Skin epidermis (tissue), 12 donors: ENCODE measurements around the gene OR10H4.
"Not testable (repeated sequence)": the region's sequence is repeated elsewhere in the genome, so short reads cannot be mapped to it uniquely, and the experiment has no call there.

Experiments used
- H3K27ac ChIP-seq, 21 experiments: fragments of 200-600 bp; sonication (generic) in 11 of 21; one replicate each; pipeline ENCODE4 v1.5.0; 2020; ENCODE audit warnings: mild to moderate bottlenecking in 3 of 21, inconsistent platforms in 2 of 21, moderate library complexity in 2 of 21
- H3K4me3 ChIP-seq, 7 experiments: fragments of 200-600 bp; sonication (generic) in 2 of 7; one replicate each; pipeline ENCODE4 v1.5.0; 2020; ENCODE audit warnings: inconsistent platforms in 2 of 7, mild to moderate bottlenecking in 2 of 7, moderate library complexity in 1 of 7

The OR10H4 gene

DNA sequence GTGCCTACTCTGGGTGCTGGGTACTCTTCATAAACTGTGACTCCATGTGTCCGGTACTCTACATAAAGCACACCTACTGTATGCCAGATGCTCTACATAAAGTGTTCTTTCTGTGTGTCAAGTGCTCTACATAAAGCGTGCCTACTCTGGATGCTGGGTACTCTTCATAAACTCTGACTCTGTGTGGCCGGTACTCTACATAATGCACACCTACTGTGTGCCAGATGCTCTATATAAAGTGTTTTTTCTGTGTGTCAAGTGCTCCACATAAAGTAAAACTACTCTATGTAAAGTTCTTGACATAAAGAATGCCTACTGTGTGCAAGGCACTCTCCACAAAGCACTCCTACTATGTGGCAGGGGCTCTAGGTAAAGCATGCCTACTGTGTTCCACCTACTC lies 12.6 kb upstream of the OR10H4 start:
- no peak overlapping the region for H3K27ac ChIP-seq
- H3K4me3 ChIP-seq = no peak overlapping the region

- H3K27ac ChIP-seq = no peak overlapping the region
- H3K4me3 ChIP-seq = no peak overlapping the region
Observed at GRCh38 chr19:15936950-15937349, 11.9 kb upstream of the OR10H4 start.

GRCh38 chr19:15937771-15938170 lies 11.0 kb upstream of the OR10H4 start:
- no peak overlapping the region for H3K4me3 ChIP-seq
- H3K27ac ChIP-seq = no peak overlapping the region

GRCh38 chr19:15944401-15944800 lies 4.4 kb upstream of the OR10H4 start:
- Histone ChIP-seq H3K27ac (no peak overlapping the region), H3K4me3 (no peak overlapping the region)

DNA sequence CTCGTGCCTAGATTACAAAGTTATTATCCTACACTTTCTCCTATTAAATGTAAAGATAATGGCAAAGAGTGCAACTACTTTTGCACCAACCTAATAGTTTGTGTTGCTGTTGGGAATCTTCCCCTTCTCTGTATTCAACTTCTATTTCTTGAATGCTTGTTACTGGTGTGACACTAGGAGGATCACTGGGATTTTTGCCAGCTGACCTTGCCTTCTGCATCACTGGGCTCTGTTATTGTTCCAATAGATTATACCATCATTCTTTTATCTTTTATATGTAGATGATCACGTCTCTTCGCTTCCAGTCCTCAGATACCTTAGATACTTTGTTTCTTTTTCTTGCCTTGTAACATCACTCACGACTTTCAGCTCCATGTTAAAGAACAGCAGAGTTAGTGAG lies 3.5 kb upstream of the OR10H4 start:
- H3K27ac ChIP-seq = no peak overlapping the region
- H3K4me3 ChIP-seq = no peak overlapping the region

GRCh38 chr19:15954820-15955219 lies 6.0 kb downstream of the OR10H4 start:
- Histone ChIP-seq H3K4me3 (no peak overlapping the region), H3K27ac (no peak overlapping the region)

DNA sequence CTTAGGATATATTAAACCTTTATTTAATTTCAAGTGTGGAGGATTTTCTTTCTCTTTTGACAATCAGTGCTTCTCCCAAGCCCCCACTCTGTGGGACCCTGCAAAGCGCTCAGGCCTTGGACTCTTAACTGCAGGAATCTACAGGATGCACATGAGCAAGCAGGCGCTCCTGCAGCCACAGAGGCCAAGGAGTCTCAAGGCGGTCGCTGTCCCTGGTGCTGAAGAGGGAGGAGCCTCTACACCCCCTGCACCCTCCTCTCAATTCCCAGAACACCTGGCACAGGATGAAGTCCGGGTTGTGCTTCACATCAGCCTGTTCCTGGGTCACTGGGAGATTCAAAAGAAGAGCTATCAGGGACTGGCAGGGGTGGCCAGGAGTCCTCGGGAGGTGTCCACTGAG lies 13.5 kb downstream of the OR10H4 start:
- Histone ChIP-seq H3K27ac (no peak overlapping the region), H3K4me3 (no peak overlapping the region)

GRCh38 chr19:15964231-15964630 lies 15.4 kb downstream of the OR10H4 start:
- Histone ChIP-seq H3K27ac (no peak overlapping the region), H3K4me3 (no peak overlapping the region)

GRCh38 chr19:15971224-15971780 lies 22.5 kb downstream of the OR10H4 start:
- H3K4me3 ChIP-seq = no peak overlapping the region
- H3K27ac ChIP-seq = no peak overlapping the region

DNA sequence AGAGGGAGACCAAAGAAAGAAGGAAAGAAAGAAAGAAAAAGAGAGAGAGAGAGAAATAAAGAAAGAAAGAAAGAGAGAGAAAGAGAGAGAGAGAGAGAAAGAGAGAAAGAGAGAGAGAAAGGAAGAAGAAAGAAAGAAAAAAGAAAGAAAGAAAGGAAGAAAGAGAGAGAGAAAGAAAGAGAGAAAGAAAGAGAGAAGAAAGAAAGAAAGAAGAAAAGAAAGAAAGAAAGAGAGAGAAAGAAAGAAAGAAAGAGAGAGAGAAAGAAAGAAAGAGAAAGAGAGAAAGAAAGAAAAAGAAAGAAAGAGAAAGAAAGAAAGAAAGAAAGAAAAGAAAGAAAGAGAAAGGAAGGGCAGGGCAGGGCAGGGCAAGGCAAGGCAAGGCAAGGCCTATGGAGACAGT lies 23.2 kb downstream of the OR10H4 start:
- H3K27ac ChIP-seq, H3K4me3 ChIP-seq: not testable (repeated sequence)

- Histone ChIP-seq H3K4me3 (no peak overlapping the region), H3K27ac (no peak overlapping the region)
Observed at GRCh38 chr19:15974856-15975255, 26.0 kb downstream of the OR10H4 start.

- no peak overlapping the region for H3K27ac ChIP-seq
Observed at GRCh38 chr19:15976836-15977689, 28.3 kb downstream of the OR10H4 start.

DNA sequence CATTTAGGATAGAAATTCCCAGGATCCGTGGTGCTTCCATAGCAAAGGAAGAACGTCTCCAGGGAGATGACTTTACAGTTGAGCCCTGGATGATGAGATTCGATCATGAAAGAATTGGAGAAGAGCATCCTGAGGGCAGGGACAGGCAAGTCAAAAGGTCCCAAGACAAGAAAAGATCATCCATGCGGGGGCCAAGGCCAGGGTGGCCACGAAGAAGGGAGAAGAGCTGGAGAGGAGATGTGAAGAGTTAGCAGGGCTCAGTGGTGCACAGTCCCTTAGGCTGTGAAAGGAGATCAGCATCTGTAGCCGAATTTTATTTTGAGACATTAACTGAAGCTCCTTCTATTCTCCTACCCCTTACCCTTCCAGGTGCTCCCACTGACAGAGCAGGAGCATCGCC lies 28.9 kb downstream of the OR10H4 start:
- Histone ChIP-seq H3K4me3 (no peak overlapping the region), H3K27ac (no peak overlapping the region)

More at GRCh38 chr19:15976836-15977689, 28.3 kb downstream of the OR10H4 start:
- H3K4me3 ChIP-seq = no peak overlapping the region

- H3K27ac ChIP-seq = no peak overlapping the region
- H3K4me3 ChIP-seq = no peak overlapping the region
Observed at GRCh38 chr19:15979293-15979692, 30.5 kb downstream of the OR10H4 start.

GRCh38 chr19:15985831-15986230 lies 37.0 kb downstream of the OR10H4 start:
- not testable (repeated sequence) for H3K27ac ChIP-seq, H3K4me3 ChIP-seq

DNA sequence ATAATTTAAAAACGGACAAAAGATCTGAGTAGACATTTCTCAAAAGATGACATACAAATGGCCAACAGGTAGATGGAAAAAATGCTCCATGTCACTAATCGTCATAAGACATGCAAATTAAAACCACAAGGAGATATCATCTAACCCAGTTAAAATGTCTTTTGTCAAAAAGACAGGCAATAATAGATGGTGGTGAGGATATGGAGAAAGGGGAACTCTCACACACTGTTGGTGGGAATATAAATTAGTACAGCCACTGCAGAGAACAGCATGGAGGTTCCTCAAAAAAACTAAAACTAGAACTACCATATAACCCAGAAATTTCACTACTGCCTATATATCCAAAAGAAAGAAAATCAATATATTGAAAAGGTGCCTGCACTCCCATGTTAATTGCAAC lies 37.9 kb downstream of the OR10H4 start:
- Histone ChIP-seq H3K4me3 (no peak overlapping the region), H3K27ac (no peak overlapping the region)

DNA sequence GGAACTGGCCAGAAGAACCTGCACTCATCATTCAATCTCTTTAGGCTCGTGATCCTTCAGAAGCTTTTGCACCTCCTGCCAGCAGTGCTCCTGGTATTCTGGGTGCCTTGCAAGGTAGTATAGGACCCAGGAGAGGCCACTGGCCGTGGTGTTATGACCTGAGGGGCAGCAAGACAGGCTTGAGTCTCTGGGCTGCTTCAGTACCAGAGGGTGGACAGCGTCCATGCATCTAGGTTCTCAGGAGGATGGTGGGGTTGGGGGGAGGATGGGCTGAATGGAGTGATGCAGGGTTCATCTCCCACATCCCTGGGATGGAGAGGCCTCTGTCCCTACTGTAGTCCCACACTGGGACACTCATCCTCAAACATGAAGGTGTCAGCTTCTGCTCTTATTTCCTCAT lies 41.1 kb downstream of the OR10H4 start:
- no peak overlapping the region for H3K4me3 ChIP-seq
- no peak overlapping the region for H3K27ac ChIP-seq

GRCh38 chr19:15991602-15992001 lies 42.8 kb downstream of the OR10H4 start:
- no peak overlapping the region for H3K27ac ChIP-seq
- H3K4me3 ChIP-seq = no peak overlapping the region

DNA sequence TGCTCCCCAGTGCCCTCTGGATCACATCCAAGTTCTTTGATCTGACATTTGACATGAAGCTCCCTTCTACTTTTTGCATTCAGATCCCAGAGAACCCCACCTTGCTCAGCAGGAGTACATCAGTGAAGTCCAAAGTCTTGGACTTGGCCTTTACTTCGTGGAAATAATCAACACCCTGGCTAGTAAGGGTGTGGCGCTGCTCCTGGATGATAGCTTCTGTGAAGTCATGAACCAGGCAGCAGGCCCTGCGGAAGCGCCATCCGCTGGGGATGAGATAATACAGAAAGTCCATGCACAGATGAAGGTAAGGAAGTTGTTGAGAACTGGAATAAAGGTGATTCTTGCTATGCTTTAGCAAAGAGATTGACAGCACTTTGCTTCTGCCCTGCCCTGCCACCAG lies 43.2 kb downstream of the OR10H4 start:
- H3K4me3 ChIP-seq = no peak overlapping the region
- H3K27ac ChIP-seq = no peak overlapping the region

DNA sequence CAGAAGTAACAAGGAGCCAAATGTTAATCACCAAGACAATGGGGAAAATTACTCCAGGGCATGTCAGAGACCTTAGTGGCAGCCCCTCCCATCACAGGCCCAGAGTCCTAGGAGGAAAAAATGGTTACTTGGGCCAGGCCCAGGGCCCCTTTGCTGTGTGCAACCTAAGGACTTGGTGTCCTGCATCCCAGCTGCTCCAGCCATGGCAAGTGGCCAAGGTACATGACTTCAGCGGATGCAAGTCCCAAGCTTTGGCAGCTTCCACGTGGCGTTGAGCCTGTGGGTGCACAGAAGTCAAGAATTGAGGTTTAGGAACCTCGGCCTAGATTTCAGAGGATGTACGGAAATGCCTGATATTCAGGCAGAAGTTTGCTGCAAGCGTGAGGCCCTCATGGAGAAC lies 46.7 kb downstream of the OR10H4 start:
- H3K27ac ChIP-seq = no peak overlapping the region
- H3K4me3 ChIP-seq = no peak overlapping the region

DNA sequence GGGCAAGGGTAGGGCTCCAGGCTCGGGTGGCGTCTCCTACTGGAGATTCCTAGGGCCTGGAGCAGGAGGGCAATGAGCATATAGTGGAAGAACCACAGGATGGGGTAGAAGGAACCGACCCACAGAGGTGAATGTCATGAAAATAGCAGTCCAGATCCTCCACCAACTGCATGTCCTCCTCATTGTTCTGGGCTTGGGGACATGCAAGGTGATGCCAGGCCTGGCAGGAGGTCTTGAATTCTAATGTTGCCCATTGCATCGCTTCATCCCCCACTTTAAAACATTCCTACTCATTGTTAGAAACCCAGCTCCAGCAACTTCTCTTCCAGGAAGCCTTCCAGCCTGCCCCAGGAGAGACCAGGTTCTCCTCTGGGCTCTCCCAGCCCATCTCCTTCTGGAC lies 49.4 kb downstream of the OR10H4 start:
- Histone ChIP-seq H3K4me3 (no peak overlapping the region), H3K27ac (no peak overlapping the region)
